PC-9 (cell line): ENCODE results near the gene KDM6A. TPM values are rescaled to one million over a fixed set of nuclear protein-coding genes. Genes with fewer than 3 reads are reported as not detected.

ENCODE experiments used
- BruUV-seq: library from RNA; stranded (reverse); fragments of 400-500 nt; replicated peaks from 2 replicates; lab custom pipeline; 2021; lab: Mats Ljungman, UMichigan
- CTCF ChIA-PET: fragments of 300-600 bp; sonication (Branson Sonifier 250); formaldehyde crosslinking; loops from one replicate; lab custom pipeline; 2022; ENCODE audit warnings: antibody characterized with exemption; lab: Charles Lee
- POLR2A ChIA-PET: fragments of 300-600 bp; sonication (Branson Sonifier 250); formaldehyde crosslinking; loops from one replicate; lab custom pipeline; 2022; ENCODE audit warnings: antibody characterized with exemption; ENCODE audit not compliant: unreplicated experiment; lab: Charles Lee
- DNase-seq, 2 experiments: peaks; one replicate each; pipeline versions ENCODE4 v3.0.0 to v3.0.0-alpha.2; 2015 to 2022; ENCODE audit warnings: mixed read lengths in 1 of 2
- H2AFZ ChIP-seq: fragments of 200-600 bp; sonication (generic); 2 replicates; pipeline ENCODE4 v1.8.1; 2017; ENCODE audit warnings: antibody characterized with exemption
- H3F3A ChIP-seq: fragments of 200-600 bp; sonication (generic); 2 replicates; pipeline ENCODE4 v1.8.1; 2017; ENCODE audit warnings: antibody characterized with exemption, mild to moderate bottlenecking, low read depth; ENCODE audit not compliant: insufficient read depth
- H3K27ac ChIP-seq: fragments of 200-600 bp; sonication (generic); 2 replicates; pipeline ENCODE4 v1.6.1; 2016; ENCODE audit warnings: mixed run types
- H3K27me3 ChIP-seq: fragments of 200-600 bp; sonication (generic); 2 replicates; pipeline ENCODE4 v1.6.1; 2016; ENCODE audit warnings: low read depth, mixed run types; ENCODE audit not compliant: insufficient read depth
- H3K36me3 ChIP-seq: fragments of 200-600 bp; sonication (generic); 2 replicates; pipeline ENCODE4 v1.6.1; 2016; ENCODE audit warnings: low read depth, mixed run types
- H3K4me1 ChIP-seq: fragments of 200-600 bp; sonication (generic); replicated peaks from 2 replicates; pipeline ENCODE4 v1.6.1; 2016; ENCODE audit warnings: mixed run types; ENCODE audit not compliant: insufficient read depth
- H3K4me2 ChIP-seq: fragments of 200-600 bp; sonication (generic); 2 replicates; pipeline ENCODE4 v1.6.1; 2017; ENCODE audit warnings: mixed run types
- H3K4me3 ChIP-seq: fragments of 200-600 bp; sonication (generic); 2 replicates; pipeline ENCODE4 v1.6.1; 2016; ENCODE audit warnings: mixed run types
- H3K79me2 ChIP-seq: fragments of 200-600 bp; sonication (generic); 2 replicates; pipeline ENCODE4 v1.6.1; 2017; ENCODE audit warnings: low read depth, mixed run types
- H3K9me2 ChIP-seq: fragments of 200-600 bp; sonication (generic); 2 replicates; pipeline ENCODE4 v1.8.1; 2017; ENCODE audit warnings: mild to moderate bottlenecking; ENCODE audit not compliant: insufficient read depth
- H3K9me3 ChIP-seq: fragments of 200-600 bp; sonication (generic); 2 replicates; pipeline ENCODE4 v1.8.1; 2016; ENCODE audit warnings: low read depth; ENCODE audit not compliant: insufficient read depth
- H4K20me1 ChIP-seq: fragments of 200-600 bp; sonication (generic); 2 replicates; pipeline ENCODE4 v1.8.1; 2017; ENCODE audit not compliant: insufficient read depth
- EZH2 ChIP-seq: fragments of 200-600 bp; sonication (generic); IDR thresholded peaks from 2 replicates; pipeline ENCODE4 v1.8.0; 2017; ENCODE audit warnings: antibody characterized with exemption, low read depth
- intact Hi-C: fragments of 100-400 bp; cut with micrococcal nuclease; formaldehyde crosslinking; loops from one replicate; pipeline ENCODE4 v1.10.0; 2022; ENCODE audit not compliant: unreplicated experiment
- total RNA-seq: library from RNA; stranded (reverse); gene quantifications from 2 replicates; pipeline ENCODE4 v1.2.3, GENCODE V29; 2021
- TF ChIP-seq, protein P1 (sequence below): fragments of 200-600 bp; sonication (generic); conservative IDR thresholded peaks from 2 replicates; pipeline ENCODE4 v1.6.1; 2017; ENCODE audit warnings: mixed run types, antibody characterized with exemption, mild to moderate bottlenecking, moderate library complexity

Gene KDM6A
- total RNA-seq, 1 experiment from 2014 or later = 20.5 TPM

DNA sequence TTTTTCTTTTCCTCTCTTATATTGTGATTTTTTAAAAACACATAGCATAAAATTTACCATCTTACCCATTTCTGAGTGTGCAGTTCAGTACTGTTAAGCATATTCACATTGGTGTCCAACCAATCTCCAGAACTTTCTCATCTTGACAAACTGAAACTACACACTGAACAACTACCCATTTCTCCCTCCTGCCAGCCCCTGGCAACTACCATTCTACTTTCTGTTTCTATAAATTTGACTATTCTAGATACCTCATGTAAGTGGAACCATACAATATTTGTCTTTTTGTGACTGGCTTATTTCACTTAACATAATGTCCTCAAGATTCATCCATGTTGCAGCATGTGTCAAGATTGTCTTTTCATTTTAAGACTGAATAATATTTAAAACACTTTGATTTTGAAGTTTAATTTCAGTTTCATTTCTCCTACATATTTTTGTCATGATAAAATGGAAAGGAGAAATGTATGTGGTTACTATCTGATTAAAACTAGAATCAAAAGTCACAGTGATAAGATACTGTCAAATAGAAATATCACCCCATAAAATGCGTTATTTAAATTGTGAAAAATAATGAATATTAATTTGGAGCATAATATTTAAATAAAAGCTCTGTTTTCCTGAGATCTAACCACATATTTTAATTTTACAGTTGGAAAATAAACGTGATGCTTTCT, 204.9 kb downstream of the KDM6A start:
- H3F3A ChIP-seq = no peaks in the 10 kb centered on the region
- no peak overlapping the region for H2AFZ ChIP-seq
- no TSS peak for BruUV-seq
- POLR2A ChIA-PET = no interaction called here
- no peak for DNase-seq
- no peak overlapping the region for H3K27ac ChIP-seq
- TF ChIP-seq, protein P1, sequence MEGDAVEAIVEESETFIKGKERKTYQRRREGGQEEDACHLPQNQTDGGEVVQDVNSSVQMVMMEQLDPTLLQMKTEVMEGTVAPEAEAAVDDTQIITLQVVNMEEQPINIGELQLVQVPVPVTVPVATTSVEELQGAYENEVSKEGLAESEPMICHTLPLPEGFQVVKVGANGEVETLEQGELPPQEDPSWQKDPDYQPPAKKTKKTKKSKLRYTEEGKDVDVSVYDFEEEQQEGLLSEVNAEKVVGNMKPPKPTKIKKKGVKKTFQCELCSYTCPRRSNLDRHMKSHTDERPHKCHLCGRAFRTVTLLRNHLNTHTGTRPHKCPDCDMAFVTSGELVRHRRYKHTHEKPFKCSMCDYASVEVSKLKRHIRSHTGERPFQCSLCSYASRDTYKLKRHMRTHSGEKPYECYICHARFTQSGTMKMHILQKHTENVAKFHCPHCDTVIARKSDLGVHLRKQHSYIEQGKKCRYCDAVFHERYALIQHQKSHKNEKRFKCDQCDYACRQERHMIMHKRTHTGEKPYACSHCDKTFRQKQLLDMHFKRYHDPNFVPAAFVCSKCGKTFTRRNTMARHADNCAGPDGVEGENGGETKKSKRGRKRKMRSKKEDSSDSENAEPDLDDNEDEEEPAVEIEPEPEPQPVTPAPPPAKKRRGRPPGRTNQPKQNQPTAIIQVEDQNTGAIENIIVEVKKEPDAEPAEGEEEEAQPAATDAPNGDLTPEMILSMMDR = no peak
- TF ChIP-seq EZH2 = no peak
- no peaks in the 10 kb centered on the region for H3K4me1 ChIP-seq
- no peaks in the 10 kb centered on the region for H3K36me3 ChIP-seq
- H3K79me2 ChIP-seq = no peaks in the 10 kb centered on the region
- H3K27me3 ChIP-seq = no peaks in the 10 kb centered on the region
- no peaks in the 10 kb centered on the region for H3K9me2 ChIP-seq
- H4K20me1 ChIP-seq = no peaks in the 10 kb centered on the region
- intact Hi-C loops = no loop called here
- H3K4me2 ChIP-seq = no peak overlapping the region
- CTCF ChIA-PET = no interaction called here
- no peaks in the 10 kb centered on the region for H3K9me3 ChIP-seq
- no peak overlapping the region for H3K4me3 ChIP-seq

DNA sequence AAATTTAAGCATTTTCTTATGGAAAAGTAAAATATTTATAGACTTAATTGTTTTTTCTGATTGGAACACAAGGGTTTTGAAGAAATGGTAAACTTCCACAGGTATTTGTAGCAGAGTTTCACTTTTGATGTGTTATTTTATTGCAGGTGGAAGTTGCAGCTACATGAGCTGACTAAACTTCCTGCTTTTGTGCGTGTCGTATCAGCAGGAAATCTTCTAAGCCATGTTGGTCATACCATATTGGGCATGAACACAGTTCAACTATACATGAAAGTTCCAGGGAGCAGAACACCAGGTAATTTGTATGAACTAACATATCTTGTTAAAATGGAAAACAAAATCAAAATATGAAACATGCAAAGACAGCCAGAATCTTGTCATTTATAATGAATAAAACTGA, 210.3 kb downstream of the KDM6A start:
- H3K27ac ChIP-seq = no peak overlapping the region
- ChIA-PET POLR2A (no interaction called here), CTCF (no interaction called here)
- TF ChIP-seq, protein P1 = no peak
- TF ChIP-seq EZH2 = no peak
- H3K36me3 ChIP-seq = no peaks in the 10 kb centered on the region
- no TSS peak for BruUV-seq
- H3K9me3 ChIP-seq = no peaks in the 10 kb centered on the region
- no peaks in the 10 kb centered on the region for H3K9me2 ChIP-seq
- H3K79me2 ChIP-seq = no peaks in the 10 kb centered on the region
- no peak for DNase-seq
- H3K4me2 ChIP-seq = no peak overlapping the region
- H2AFZ ChIP-seq = no peak overlapping the region
- no peaks in the 10 kb centered on the region for H3K4me1 ChIP-seq
- no peak overlapping the region for H3K4me3 ChIP-seq
- intact Hi-C loops = no loop called here
- H3F3A ChIP-seq = no peaks in the 10 kb centered on the region
- no peaks in the 10 kb centered on the region for H3K27me3 ChIP-seq
- no peaks in the 10 kb centered on the region for H4K20me1 ChIP-seq

DNA sequence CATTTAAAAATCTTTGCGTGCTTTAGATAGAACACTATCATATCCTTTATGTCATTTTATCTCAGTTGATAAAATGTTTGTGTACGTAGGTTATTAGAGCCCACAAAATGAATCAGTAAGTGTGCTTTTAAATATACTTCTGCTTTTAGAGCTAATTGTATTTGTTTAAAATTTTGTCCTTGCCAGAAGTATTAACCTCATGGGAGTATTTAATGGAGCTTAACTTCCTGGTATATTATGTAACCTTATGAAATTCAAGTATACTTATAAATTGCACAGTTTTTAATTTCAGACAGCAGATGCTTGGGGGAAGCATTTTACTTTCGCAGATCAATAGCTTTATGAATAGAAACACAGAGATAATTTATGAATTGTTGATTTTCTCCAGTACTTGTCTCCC, 237.5 kb downstream of the KDM6A start:
- H3K4me3 ChIP-seq = no peak overlapping the region
- no peak for DNase-seq
- H3K4me1 ChIP-seq = no peaks in the 10 kb centered on the region
- no peaks in the 10 kb centered on the region for H3K9me3 ChIP-seq
- no peak overlapping the region for H2AFZ ChIP-seq
- H3K4me2 ChIP-seq = no peak overlapping the region
- intact Hi-C loops = no loop called here
- H3K27me3 ChIP-seq = no peaks in the 10 kb centered on the region
- ChIA-PET POLR2A (no interaction called here), CTCF (no interaction called here)
- no peaks in the 10 kb centered on the region for H3F3A ChIP-seq
- no peak overlapping the region for H3K27ac ChIP-seq
- no peaks in the 10 kb centered on the region for H3K36me3 ChIP-seq
- no peaks in the 10 kb centered on the region for H3K79me2 ChIP-seq
- TF ChIP-seq, protein P1 = no peak
- no peak for TF ChIP-seq EZH2
- H4K20me1 ChIP-seq = no peaks in the 10 kb centered on the region
- H3K9me2 ChIP-seq = no peaks in the 10 kb centered on the region
- no TSS peak for BruUV-seq
